GM23338 (cell line): ENCODE measurements around the gene UQCC5. TPM values are rescaled to one million over a fixed set of nuclear protein-coding genes. Genes with fewer than 3 reads are reported as not detected.

Experiments used
- ATAC-seq: fragments of 200-7000 bp; cut with Tn5 transposase; 3 replicates; pipeline ENCODE4 v1.9.1; 2020
- DNase-seq: peaks from one replicate; pipeline ENCODE4 v3.0.0-alpha.2; 2015; ENCODE audit warnings: low spot score
- H2AFZ ChIP-seq: fragments of 200-600 bp; sonication (generic); 2 replicates; pipeline ENCODE4 v1.8.0; 2016; ENCODE audit warnings: antibody characterized with exemption, mild to moderate bottlenecking, moderate library complexity
- H3F3A ChIP-seq: fragments of 200-600 bp; sonication (generic); replicated peaks from 2 replicates; pipeline ENCODE4 v1.8.0; 2017; ENCODE audit warnings: antibody characterized with exemption, mixed run types, low read depth
- H3K27ac ChIP-seq: fragments of 200-600 bp; sonication (generic); 2 replicates; pipeline ENCODE4 v1.6.1; 2016; ENCODE audit warnings: low read depth
- H3K27me3 ChIP-seq: fragments of 200-600 bp; sonication (generic); 2 replicates; pipeline ENCODE4 v1.8.0; 2016; ENCODE audit warnings: mild to moderate bottlenecking, mixed run types, moderate library complexity; ENCODE audit not compliant: insufficient read depth
- H3K36me3 ChIP-seq: fragments of 200-600 bp; sonication (generic); 2 replicates; pipeline ENCODE4 v1.8.0; 2016; ENCODE audit warnings: mild to moderate bottlenecking; ENCODE audit not compliant: insufficient read depth
- H3K4me1 ChIP-seq: fragments of 200-600 bp; sonication (generic); 2 replicates; pipeline ENCODE4 v1.8.0; 2016; ENCODE audit warnings: mild to moderate bottlenecking, moderate library complexity; ENCODE audit not compliant: insufficient read depth
- H3K4me2 ChIP-seq: fragments of 200-600 bp; sonication (generic); 2 replicates; pipeline ENCODE4 v1.7.1; 2017; ENCODE audit warnings: mixed run types
- H3K4me3 ChIP-seq: fragments of 200-600 bp; sonication (generic); 2 replicates; pipeline ENCODE4 v1.6.1; 2016; ENCODE audit warnings: mixed run types
- H3K79me2 ChIP-seq: fragments of 200-600 bp; sonication (generic); replicated peaks from 2 replicates; pipeline ENCODE4 v1.8.0; 2017; ENCODE audit warnings: mild to moderate bottlenecking; ENCODE audit not compliant: insufficient read depth
- H3K9me2 ChIP-seq: fragments of 200-600 bp; sonication (generic); 2 replicates; pipeline ENCODE4 v1.8.0; 2017; ENCODE audit not compliant: insufficient read depth
- H4K20me1 ChIP-seq: fragments of 200-600 bp; sonication (generic); replicated peaks from 2 replicates; pipeline ENCODE4 v1.8.0; 2017; ENCODE audit warnings: mild to moderate bottlenecking; ENCODE audit not compliant: insufficient read depth
- H3K27ac Mint-ChIP-seq: 2 replicates; pipeline ENCODE4 v1.8.0; 2020; ENCODE audit warnings: inconsistent platforms, mild to moderate bottlenecking, moderate library complexity, mixed read lengths
- H3K27me3 Mint-ChIP-seq: 3 replicates; pipeline ENCODE4 v1.8.0; 2022; ENCODE audit warnings: low read depth, mild to moderate bottlenecking, moderate library complexity, mixed read lengths, inconsistent platforms; ENCODE audit not compliant: insufficient read depth, poor library complexity
- H3K36me3 Mint-ChIP-seq: 3 replicates; pipeline ENCODE4 v1.8.0; 2021; ENCODE audit warnings: low read depth, mild to moderate bottlenecking, inconsistent platforms, moderate library complexity, mixed read lengths
- H3K4me1 Mint-ChIP-seq: 3 replicates; pipeline ENCODE4 v1.8.0; 2020; ENCODE audit warnings: mild to moderate bottlenecking, inconsistent platforms, mixed read lengths
- H3K4me3 Mint-ChIP-seq: 3 replicates; pipeline ENCODE4 v1.8.0; 2021; ENCODE audit warnings: moderate library complexity, mild to moderate bottlenecking, inconsistent platforms, mixed read lengths
- H3K9me3 Mint-ChIP-seq: 3 replicates; pipeline ENCODE4 v1.8.0; 2020; ENCODE audit warnings: moderate library complexity, mild to moderate bottlenecking, inconsistent platforms, mixed read lengths
- CREB1 ChIP-seq: fragments of 250-450 bp; sonication (Bioruptor Pico); IDR thresholded peaks from 2 replicates; pipeline ENCODE4 v1.5.0; 2020; ENCODE audit warnings: low read depth, mild to moderate bottlenecking, moderate library complexity
- EZH2 ChIP-seq: fragments of 200-600 bp; sonication (generic); IDR thresholded peaks from one replicate; pipeline ENCODE4 v1.8.0; 2017; ENCODE audit warnings: antibody characterized with exemption, mild to moderate bottlenecking, low read depth; ENCODE audit not compliant: unreplicated experiment
- EZH2phosphoT487 ChIP-seq: fragments of 200-600 bp; sonication (generic); IDR thresholded peaks from one replicate; pipeline ENCODE4 v1.8.1; 2018; ENCODE audit warnings: antibody characterized with exemption; ENCODE audit not compliant: unreplicated experiment
- JUNB ChIP-seq: IDR thresholded peaks from one replicate; pipeline ENCODE4 v1.6.1; 2016; ENCODE audit warnings: antibody characterized with exemption; ENCODE audit not compliant: unreplicated experiment
- NANOG ChIP-seq: IDR thresholded peaks from 2 replicates; pipeline ENCODE4 v1.6.1; 2016; ENCODE audit warnings: antibody characterized with exemption, borderline replicate concordance
- POLR2AphosphoS5 ChIP-seq: IDR thresholded peaks from 2 replicates; pipeline ENCODE4 v1.6.1; 2016; ENCODE audit warnings: antibody characterized with exemption, low read depth
- REST ChIP-seq: IDR thresholded peaks from one replicate; pipeline ENCODE4 v1.6.1; 2018; ENCODE audit warnings: antibody characterized with exemption; ENCODE audit not compliant: unreplicated experiment
- STAT1 ChIP-seq: IDR thresholded peaks from one replicate; pipeline ENCODE4 v1.6.1; 2016; ENCODE audit warnings: antibody characterized with exemption; ENCODE audit not compliant: unreplicated experiment
- ZNF114 ChIP-seq: fragments of 250-450 bp; sonication (Bioruptor Pico); IDR thresholded peaks from 2 replicates; pipeline ENCODE4 v1.5.0; 2020; ENCODE audit warnings: mild to moderate bottlenecking, moderate library complexity
- ZNF331 ChIP-seq: fragments of 250-450 bp; sonication (Bioruptor Pico); IDR thresholded peaks from 2 replicates; pipeline ENCODE4 v1.5.0; 2020; ENCODE audit warnings: low read depth, mild to moderate bottlenecking, moderate library complexity
- ZNF462 ChIP-seq: fragments of 250-450 bp; sonication (Bioruptor Pico); IDR thresholded peaks from 2 replicates; pipeline ENCODE4 v1.5.0; 2020; ENCODE audit warnings: mild to moderate bottlenecking, moderate library complexity
- polyA plus RNA-seq: library from polyadenylated mRNA; unstranded; fragments of >200 nt; fragmentation: Nextera tagmentation; extraction: Ambion mirVana; gene quantifications from 2 replicates; pipeline ENCODE4 v1.2.1, GENCODE V29; 2016
- total RNA-seq: library from RNA; depleted of rRNA; stranded (reverse); fragments of >200 nt; shearing (Covaris generic); gene quantifications from 2 replicates; pipeline ENCODE4 v1.2.3, GENCODE V29; 2014
- TF ChIP-seq, protein P1 (sequence below): IDR thresholded peaks from 2 replicates; pipeline ENCODE4 v1.6.1; 2016; ENCODE audit warnings: antibody characterized with exemption
- TF ChIP-seq, protein P2 (sequence below), 2 experiments: fragments of 200-600 bp in 1 of 2; sonication (generic) in 1 of 2; conservative IDR thresholded peaks; 2 replicates each; pipeline versions ENCODE4 v1.5.1 to v1.6.1; 2016 to 2017; ENCODE audit warnings: antibody characterized with exemption in 2 of 2, low read depth in 2 of 2, mild to moderate bottlenecking in 2 of 2, moderate library complexity in 1 of 2

Gene UQCC5
- total and polyA plus RNA-seq, 2 experiments from 2014 or later, result 2.6 to 156 TPM

DNA sequence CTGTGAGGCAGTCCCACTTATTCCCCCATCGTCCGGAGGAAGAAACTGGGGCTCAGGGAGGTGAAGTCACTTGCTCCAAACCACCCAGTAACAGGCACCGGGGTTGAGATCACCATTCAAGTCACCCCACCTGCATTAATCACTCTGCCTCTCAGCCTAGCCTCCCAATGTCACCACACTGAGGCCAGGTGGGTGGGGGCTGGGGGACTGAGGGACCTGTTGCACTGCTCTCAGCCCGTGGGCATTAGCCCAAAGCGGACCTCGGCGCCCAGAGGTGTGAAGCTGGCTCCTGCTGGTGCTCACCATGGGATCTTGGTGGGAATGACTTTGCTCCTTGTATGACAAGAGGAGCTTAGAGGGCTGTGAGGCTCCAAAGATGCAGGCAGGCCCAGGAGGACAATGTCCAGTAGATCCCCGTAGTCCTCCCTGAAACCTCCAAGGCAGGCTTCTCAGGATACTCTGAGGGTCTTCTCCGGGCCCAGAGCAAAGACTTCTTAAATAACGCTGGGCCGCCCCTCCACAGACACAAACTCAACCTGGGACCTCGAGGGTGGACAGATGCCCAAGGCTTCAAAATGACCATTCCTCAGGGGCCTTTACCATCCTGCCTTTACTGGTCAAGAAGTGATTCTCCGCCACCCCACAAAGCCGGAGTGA, 4.4 kb upstream of the UQCC5 start:
- Mint-ChIP-seq H3K27me3 (peaks cover 21% of the 10 kb centered on the region), H3K4me1 (peaks cover 23% of the 10 kb centered on the region), H3K27ac (no peak overlapping the region), H3K4me3 (peak overlapping the region; percentile 84), H3K36me3 (peaks cover 27% of the 10 kb centered on the region), H3K9me3 (no peaks in the 10 kb centered on the region)
- no peaks in the 10 kb centered on the region for H3K9me2 ChIP-seq
- peaks cover 39% of the 10 kb centered on the region for H3K79me2 ChIP-seq
- peak overlapping the region; percentile 97 for H3K4me2 ChIP-seq
- peaks cover 5% of the 10 kb centered on the region; the same call in 1 of the 2 replicates for H3K36me3 ChIP-seq
- DNase-seq (no peak), ATAC-seq (no peak)
- H2AFZ ChIP-seq, result no peak overlapping the region
- H3K27ac ChIP-seq, result no peak overlapping the region
- peaks cover 23% of the 10 kb centered on the region for H3K4me1 ChIP-seq
- peaks cover 16% of the 10 kb centered on the region for H4K20me1 ChIP-seq
- H3K4me3 ChIP-seq, result peak overlapping the region; percentile 80
- no peaks in the 10 kb centered on the region for H3K27me3 ChIP-seq
- H3F3A ChIP-seq, result peaks cover 18% of the 10 kb centered on the region
- TF ChIP-seq CREB1 (CRISPR knock-in tag) (no peak), EZH2phosphoT487 (no peak), ZNF331 (no peak), ZNF114 (no peak), STAT1 (no peak), POLR2AphosphoS5 (no peak), NANOG (no peak), REST (no peak), JUNB (no peak), ZNF462 (CRISPR knock-in tag) (no peak), EZH2 (no peak)
- TF ChIP-seq, protein P1, sequence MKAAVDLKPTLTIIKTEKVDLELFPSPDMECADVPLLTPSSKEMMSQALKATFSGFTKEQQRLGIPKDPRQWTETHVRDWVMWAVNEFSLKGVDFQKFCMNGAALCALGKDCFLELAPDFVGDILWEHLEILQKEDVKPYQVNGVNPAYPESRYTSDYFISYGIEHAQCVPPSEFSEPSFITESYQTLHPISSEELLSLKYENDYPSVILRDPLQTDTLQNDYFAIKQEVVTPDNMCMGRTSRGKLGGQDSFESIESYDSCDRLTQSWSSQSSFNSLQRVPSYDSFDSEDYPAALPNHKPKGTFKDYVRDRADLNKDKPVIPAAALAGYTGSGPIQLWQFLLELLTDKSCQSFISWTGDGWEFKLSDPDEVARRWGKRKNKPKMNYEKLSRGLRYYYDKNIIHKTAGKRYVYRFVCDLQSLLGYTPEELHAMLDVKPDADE, result no peak
- TF ChIP-seq, protein P2, sequence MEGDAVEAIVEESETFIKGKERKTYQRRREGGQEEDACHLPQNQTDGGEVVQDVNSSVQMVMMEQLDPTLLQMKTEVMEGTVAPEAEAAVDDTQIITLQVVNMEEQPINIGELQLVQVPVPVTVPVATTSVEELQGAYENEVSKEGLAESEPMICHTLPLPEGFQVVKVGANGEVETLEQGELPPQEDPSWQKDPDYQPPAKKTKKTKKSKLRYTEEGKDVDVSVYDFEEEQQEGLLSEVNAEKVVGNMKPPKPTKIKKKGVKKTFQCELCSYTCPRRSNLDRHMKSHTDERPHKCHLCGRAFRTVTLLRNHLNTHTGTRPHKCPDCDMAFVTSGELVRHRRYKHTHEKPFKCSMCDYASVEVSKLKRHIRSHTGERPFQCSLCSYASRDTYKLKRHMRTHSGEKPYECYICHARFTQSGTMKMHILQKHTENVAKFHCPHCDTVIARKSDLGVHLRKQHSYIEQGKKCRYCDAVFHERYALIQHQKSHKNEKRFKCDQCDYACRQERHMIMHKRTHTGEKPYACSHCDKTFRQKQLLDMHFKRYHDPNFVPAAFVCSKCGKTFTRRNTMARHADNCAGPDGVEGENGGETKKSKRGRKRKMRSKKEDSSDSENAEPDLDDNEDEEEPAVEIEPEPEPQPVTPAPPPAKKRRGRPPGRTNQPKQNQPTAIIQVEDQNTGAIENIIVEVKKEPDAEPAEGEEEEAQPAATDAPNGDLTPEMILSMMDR (conservative IDR thresholded peaks at IDR 0.05; ENCODE audit: low read depth in 2 of 2), result no peak
